ENCODE data around the gene DRGX. TPM values are rescaled to one million over a fixed set of nuclear protein-coding genes. Genes with fewer than 3 reads are reported as not detected.

DRGX gene
- total RNA-seq, 1 donor from 2014 or later = not detected

DNA sequence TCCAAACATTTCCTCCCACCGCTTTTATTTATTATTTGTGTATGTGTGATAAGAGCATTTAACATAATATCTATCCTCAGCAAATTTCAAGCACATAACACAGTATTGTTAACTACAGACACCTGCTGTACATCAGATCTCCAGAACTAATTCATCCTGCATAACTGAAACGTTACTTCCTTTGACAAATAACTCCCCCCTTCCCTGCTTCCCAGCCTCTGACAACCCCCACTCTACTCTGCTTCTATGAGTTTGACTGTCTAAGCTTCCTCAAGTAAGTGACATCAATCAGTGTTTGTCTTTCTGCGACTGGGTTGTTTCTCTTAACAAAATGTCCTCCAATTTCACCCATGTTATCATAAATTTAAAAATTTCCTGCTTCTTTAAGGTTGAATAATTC lies 74.9 kb downstream of the DRGX start:
- Histone ChIP-seq H3K27ac (replicated peaks) (no peak overlapping the region), H3K4me1 (peaks cover 47% of the 10 kb centered on the region), H3K27me3 (ENCODE audit: low read depth) (no peaks in the 10 kb centered on the region), H3K9me3 (replicated peaks) (no peaks in the 10 kb centered on the region), H3K4me3 (no peak overlapping the region), H3K36me3 (peaks cover 13% of the 10 kb centered on the region)
- no peak for DNase-seq
- intact Hi-C loops (cut with micrococcal nuclease) = no loop called here
- no peak for TF ChIP-seq CTCF (IDR thresholded peaks at IDR 0.05; ENCODE audit: borderline replicate concordance)

DNA sequence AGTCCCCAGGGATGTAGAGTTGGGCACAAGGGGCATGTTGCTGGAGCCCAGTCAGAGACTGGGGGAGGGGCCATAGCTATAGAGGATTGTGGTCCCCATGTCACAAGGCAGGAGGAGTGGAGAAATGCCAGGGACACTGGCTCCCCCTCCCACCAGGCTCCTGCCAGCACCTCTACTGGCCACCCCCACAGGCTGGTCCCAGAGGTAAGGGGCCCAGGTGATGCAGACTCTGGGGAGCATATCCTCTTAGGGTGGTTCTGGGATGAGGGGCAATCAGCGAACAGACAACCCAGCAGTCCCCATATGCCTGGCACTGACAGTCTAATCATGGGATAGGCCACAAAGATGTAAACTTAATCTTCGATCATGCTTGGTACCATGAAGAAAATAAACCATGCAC lies 75.7 kb downstream of the DRGX start:
- intact Hi-C loops (cut with micrococcal nuclease) = no loop called here
- Histone ChIP-seq H3K4me1 (peaks cover 55% of the 10 kb centered on the region), H3K9me3 (replicated peaks) (no peaks in the 10 kb centered on the region), H3K27me3 (ENCODE audit: low read depth) (no peaks in the 10 kb centered on the region), H3K27ac (replicated peaks) (no peak overlapping the region), H3K36me3 (peaks cover 10% of the 10 kb centered on the region), H3K4me3 (no peak overlapping the region)
- no peak for DNase-seq
- TF ChIP-seq CTCF (IDR thresholded peaks at IDR 0.05; ENCODE audit: borderline replicate concordance) = no peak

DNA sequence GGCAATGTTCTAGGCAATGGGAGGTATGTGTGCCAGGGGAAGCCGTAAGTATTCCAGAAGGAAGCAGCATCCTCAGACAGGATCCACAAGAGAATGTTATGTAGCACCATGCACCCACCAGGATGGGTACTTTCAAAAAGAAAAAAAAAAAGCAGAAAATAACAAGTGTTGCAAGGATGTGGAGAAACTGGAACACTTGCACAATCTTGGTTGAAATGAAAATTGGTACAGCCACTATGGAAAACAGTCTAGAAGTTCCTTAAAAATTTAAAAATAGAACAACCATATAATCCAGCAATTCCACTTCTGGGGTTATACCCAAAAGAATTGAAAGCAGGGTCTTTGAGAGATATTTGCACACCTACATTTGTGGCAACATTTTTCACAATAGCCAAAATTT lies 76.7 kb downstream of the DRGX start:
- intact Hi-C loops (cut with micrococcal nuclease) = no loop called here
- DNase-seq = no peak
- TF ChIP-seq CTCF (IDR thresholded peaks at IDR 0.05; ENCODE audit: borderline replicate concordance) = no peak
- H3K9me3 ChIP-seq (replicated peaks) = no peaks in the 10 kb centered on the region
- no peak overlapping the region for H3K4me3 ChIP-seq
- H3K27me3 ChIP-seq (ENCODE audit: low read depth) = no peaks in the 10 kb centered on the region
- H3K36me3 ChIP-seq = peaks cover 3% of the 10 kb centered on the region
- H3K4me1 ChIP-seq = peaks cover 62% of the 10 kb centered on the region
- no peak overlapping the region for H3K27ac ChIP-seq (replicated peaks)

DNA sequence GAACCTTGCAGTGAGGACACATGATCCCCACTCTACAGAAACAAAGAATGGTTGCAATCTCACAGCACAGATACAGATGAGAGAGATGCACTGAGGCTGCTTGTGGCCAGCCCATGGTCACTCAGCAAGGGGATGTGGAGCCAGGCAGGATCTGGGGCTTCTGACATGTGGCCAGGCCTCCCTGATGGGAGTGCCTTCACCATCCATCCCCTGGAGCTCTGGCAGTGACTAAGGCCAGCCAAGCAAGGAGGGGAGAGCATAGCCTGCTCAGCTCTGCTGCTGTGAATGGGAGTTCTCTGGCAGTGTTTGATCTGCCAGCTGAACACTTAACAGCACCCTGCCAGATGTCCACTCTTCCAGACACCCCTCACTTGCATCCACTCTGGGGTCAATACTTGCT lies 77.1 kb downstream of the DRGX start:
- no peak for DNase-seq
- no peak overlapping the region for H3K4me3 ChIP-seq
- intact Hi-C loops (cut with micrococcal nuclease) = no loop called here
- no peak overlapping the region for H3K27ac ChIP-seq (replicated peaks)
- TF ChIP-seq CTCF (IDR thresholded peaks at IDR 0.05; ENCODE audit: borderline replicate concordance) = no peak
- H3K9me3 ChIP-seq (replicated peaks) = no peaks in the 10 kb centered on the region
- H3K27me3 ChIP-seq (ENCODE audit: low read depth) = no peaks in the 10 kb centered on the region
- peaks cover 62% of the 10 kb centered on the region for H3K4me1 ChIP-seq
- peaks cover 3% of the 10 kb centered on the region for H3K36me3 ChIP-seq

GRCh38 chr10:49318028-49318427 lies 77.9 kb downstream of the DRGX start:
- Histone ChIP-seq H3K36me3 (peaks cover 3% of the 10 kb centered on the region), H3K4me1 (peaks cover 62% of the 10 kb centered on the region), H3K4me3 (no peak overlapping the region), H3K9me3 (replicated peaks) (no peaks in the 10 kb centered on the region), H3K27ac (replicated peaks) (no peak overlapping the region), H3K27me3 (ENCODE audit: low read depth) (no peaks in the 10 kb centered on the region)
- no peak for DNase-seq
- no peak for TF ChIP-seq CTCF (IDR thresholded peaks at IDR 0.05; ENCODE audit: borderline replicate concordance)
- intact Hi-C loops (cut with micrococcal nuclease) = no loop called here

DNA sequence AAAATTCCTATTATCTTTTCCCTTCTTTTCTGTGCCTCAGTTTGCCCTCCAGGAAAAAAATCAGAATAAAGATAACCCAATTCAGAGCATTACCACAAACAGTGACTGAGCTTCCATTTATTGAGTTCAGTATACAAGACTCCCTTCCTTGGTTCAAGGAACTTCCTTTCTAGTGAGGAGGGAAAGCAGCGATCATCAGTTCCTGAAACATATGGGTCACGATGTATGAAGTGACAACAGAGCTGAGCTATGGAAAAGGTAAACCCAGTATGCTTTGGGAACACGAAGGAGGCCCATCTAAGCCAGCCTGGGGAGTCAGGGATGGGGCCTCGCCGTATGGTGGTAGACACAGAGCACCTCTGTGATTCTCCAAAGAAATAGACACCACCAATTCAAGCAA lies 81.1 kb downstream of the DRGX start:
- no peak for TF ChIP-seq CTCF (IDR thresholded peaks at IDR 0.05; ENCODE audit: borderline replicate concordance)

More for the DNA sequence above, 81.1 kb downstream of the DRGX start:
- H3K27ac ChIP-seq (replicated peaks) = no peak overlapping the region
- intact Hi-C loops (cut with micrococcal nuclease) = no loop called here
- no peak for DNase-seq
- H3K4me1 ChIP-seq = peaks cover 61% of the 10 kb centered on the region
- H3K9me3 ChIP-seq (replicated peaks) = no peaks in the 10 kb centered on the region
- no peak overlapping the region for H3K4me3 ChIP-seq
- H3K27me3 ChIP-seq (ENCODE audit: low read depth) = no peaks in the 10 kb centered on the region
- peaks cover 3% of the 10 kb centered on the region for H3K36me3 ChIP-seq

Data from left ventricle myocardium inferior (tissue), 1 donor.